Ishikawa (cell line): ENCODE data around the gene RBM38.

Experiments
- CEBPB ChIP-seq: IDR thresholded peaks from 2 replicates; pipeline ENCODE4 v1.6.1; 2012
- CREB1 ChIP-seq: IDR thresholded peaks from 2 replicates; pipeline ENCODE4 v1.6.1; 2012; ENCODE audit warnings: low read depth
- EGR1 ChIP-seq: IDR thresholded peaks from 2 replicates; pipeline ENCODE4 v1.6.1; 2012
- EP300 ChIP-seq: IDR thresholded peaks from 2 replicates; pipeline ENCODE4 v1.6.1; 2012; ENCODE audit warnings: borderline replicate concordance
- FOXM1 ChIP-seq: IDR thresholded peaks from 2 replicates; pipeline ENCODE4 v1.6.1; 2012; ENCODE audit warnings: low read depth, borderline replicate concordance
- MAX ChIP-seq: IDR thresholded peaks from 2 replicates; pipeline ENCODE4 v1.6.1; 2012
- NFIC ChIP-seq: IDR thresholded peaks from 2 replicates; pipeline ENCODE4 v1.6.1; 2012
- RAD21 ChIP-seq: IDR thresholded peaks from 2 replicates; pipeline ENCODE4 v1.6.1; 2012; ENCODE audit warnings: low read depth
- REST ChIP-seq: IDR thresholded peaks from 2 replicates; pipeline ENCODE4 v1.6.1; 2012; ENCODE audit warnings: low read depth, mild to moderate bottlenecking
- TAF1 ChIP-seq: IDR thresholded peaks from 2 replicates; pipeline ENCODE4 v1.6.1; 2012; ENCODE audit warnings: low read depth, mild to moderate bottlenecking
- TCF12 ChIP-seq: IDR thresholded peaks from 2 replicates; pipeline ENCODE4 v1.6.1; 2012; ENCODE audit warnings: low read depth
- TEAD4 ChIP-seq: IDR thresholded peaks from 2 replicates; pipeline ENCODE4 v1.6.1; 2012
- USF1 ChIP-seq: IDR thresholded peaks from 2 replicates; pipeline ENCODE4 v1.6.1; 2012
- YY1 ChIP-seq: IDR thresholded peaks from 2 replicates; pipeline ENCODE4 v1.6.1; 2012; ENCODE audit warnings: low read depth
- ZBTB7A ChIP-seq: IDR thresholded peaks from 2 replicates; pipeline ENCODE4 v1.6.1; 2012; ENCODE audit warnings: low read depth

The RBM38 gene

GRCh38 chr20:57350081-57350710 is 41.0 kb upstream of the RBM38 start:
- TF ChIP-seq TAF1: no peak
- TF ChIP-seq MAX: no peak
- no peak for TF ChIP-seq TEAD4

- no peak for TF ChIP-seq USF1
- TF ChIP-seq REST: no peak
- no peak for TF ChIP-seq EP300
- no peak for TF ChIP-seq ZBTB7A
- peak; percentile 89 for TF ChIP-seq MAX
- no peak for TF ChIP-seq RAD21
- TF ChIP-seq YY1: peak; percentile 77
- no peak for TF ChIP-seq FOXM1
- no peak; the same call in 1 of the 2 replicates for TF ChIP-seq NFIC
- TF ChIP-seq TEAD4: no peak
- no peak for TF ChIP-seq CEBPB
- TF ChIP-seq TCF12: no peak
- TF ChIP-seq EGR1: no peak
- TF ChIP-seq TAF1: peak; percentile 74
- TF ChIP-seq CREB1: no peak
Observed at GRCh38 chr20:57351042-57351783, 40.0 kb upstream of the RBM38 start, which contains the start of gene RAE1. TSS of gene RAE1 (plus strand) at chr20:57351255. CDS start at chr20:57354039, 2,784 bp downstream.

GRCh38 chr20:57352305-57352704 is 38.9 kb upstream of the RBM38 start:
- TF ChIP-seq TAF1: no peak
- TF ChIP-seq ZBTB7A: no peak
- TF ChIP-seq REST: no peak
- no peak for TF ChIP-seq EGR1
- no peak for TF ChIP-seq RAD21
- no peak for TF ChIP-seq USF1
- no peak for TF ChIP-seq EP300
- no peak for TF ChIP-seq FOXM1
- TF ChIP-seq MAX: no peak
- no peak for TF ChIP-seq CREB1
- no peak for TF ChIP-seq CEBPB
- TF ChIP-seq YY1: no peak
- no peak for TF ChIP-seq TCF12
- no peak for TF ChIP-seq TEAD4
- TF ChIP-seq NFIC: no peak

GRCh38 chr20:57353351-57353750 is 37.8 kb upstream of the RBM38 start:
- TF ChIP-seq FOXM1: no peak
- TF ChIP-seq CREB1: no peak
- TF ChIP-seq CEBPB: no peak
- TF ChIP-seq EP300: no peak
- TF ChIP-seq TEAD4: no peak
- TF ChIP-seq NFIC: no peak
- no peak for TF ChIP-seq REST
- no peak for TF ChIP-seq EGR1
